ENCODE results near the gene SNRNP25. TPM values are rescaled to one million over a fixed set of nuclear protein-coding genes. Genes with fewer than 3 reads are reported as not detected.
"Not testable (repeated sequence)": the region's sequence is repeated elsewhere in the genome, so short reads cannot be mapped to it uniquely, and the experiment has no call there.

SNRNP25 gene
- polyA plus RNA-seq (2013, experiment 1 of 2) = 41.3 TPM
- 39.6 TPM for polyA plus RNA-seq (2013, experiment 2 of 2)

DNA sequence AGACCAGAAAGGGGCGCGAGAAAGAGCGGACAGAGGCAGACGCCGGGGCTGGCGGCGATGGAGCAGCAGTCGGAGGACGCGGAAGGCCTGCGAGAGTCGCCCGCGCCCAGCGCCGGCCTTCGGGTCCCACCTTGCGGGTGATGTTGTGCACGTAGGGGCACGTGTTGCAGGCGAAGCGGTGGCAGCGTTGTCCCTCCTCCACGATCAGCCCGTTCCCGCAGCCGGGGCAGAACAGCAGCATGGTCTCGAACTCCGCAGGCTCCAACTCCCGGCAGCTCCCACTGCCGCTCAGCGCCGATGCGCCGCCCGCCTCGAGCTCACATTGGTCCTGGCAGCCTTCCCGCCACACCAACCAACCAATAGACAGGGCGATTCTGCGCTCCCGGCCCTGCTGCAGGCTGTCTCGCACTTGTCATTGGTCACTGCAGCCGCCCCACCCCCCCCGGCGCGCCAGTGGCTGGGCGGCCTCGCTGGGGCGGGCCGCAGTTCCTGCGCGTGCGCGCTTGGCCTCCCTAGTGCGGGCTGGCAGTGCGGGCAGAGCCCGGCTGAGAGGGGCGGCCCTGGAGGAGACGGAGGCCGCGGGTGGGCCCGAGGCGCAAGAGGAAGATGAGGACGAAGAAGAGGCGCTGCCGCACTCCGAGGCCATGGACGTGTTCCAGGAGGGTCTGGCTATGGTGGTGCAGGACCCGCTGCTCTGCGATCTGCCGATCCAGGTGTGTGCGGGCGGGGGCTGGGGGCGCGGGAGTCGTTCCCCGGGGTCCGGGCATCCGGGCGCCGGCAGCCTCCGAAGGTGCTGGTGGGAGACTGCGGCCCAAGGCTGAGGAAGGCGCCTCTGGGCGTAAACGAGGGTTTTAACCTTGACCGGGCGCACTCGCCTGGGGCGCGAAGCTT, at the start of gene SNRNP25, which contains the start of gene POLR3K:
Gene SNRNP25, plus strand, starts transcription at position 483 of the 891 bp plus-strand sequence. Its CDS starts 189 bp downstream, at position 672.
Gene POLR3K, minus strand, starts transcription at position 263 of the 891 bp plus-strand sequence. Its CDS starts 22 bp downstream, at position 241.
- DNase-seq (ENCODE audit: low spot score) = peak; percentile 96
- H3K9ac ChIP-seq (ENCODE audit: low read depth, low read length, poor library complexity) = peak within 1 kb of the TSS; percentile 98
- no peak within 1 kb of the TSS for H2BK12ac ChIP-seq (ENCODE audit: low read length)
- H3K4me2 ChIP-seq (ENCODE audit: insufficient read depth, low read length, poor library complexity, severe bottlenecking) = peak within 1 kb of the TSS; percentile 75
- peak within 1 kb of the TSS; percentile 78 for H2BK5ac ChIP-seq (ENCODE audit: low read length)
- peak within 1 kb of the TSS; percentile 4 for H2AK5ac ChIP-seq (ENCODE audit: low read depth, low read length)
- peak within 1 kb of the TSS; percentile 92 for H3K23ac ChIP-seq (ENCODE audit: low read depth, low read length, poor library complexity)
- peak within 1 kb of the TSS; percentile 52 to 92 for H3K4me3 ChIP-seq (ENCODE audit: low read length in 2 of 2)
- H3K9me3 ChIP-seq (replicated peaks in 1 of 2; ENCODE audit: control insufficient read depth in 2 of 2, insufficient read depth in 1 of 2, low read depth in 1 of 2, low read length in 2 of 2) = no peaks in the 10 kb centered on the region
- no peak within 1 kb of the TSS for H4K91ac ChIP-seq (ENCODE audit: low read depth, low read length, poor library complexity)
- H3K14ac ChIP-seq (ENCODE audit: low read length) = peak within 1 kb of the TSS; percentile 28
- peak within 1 kb of the TSS; percentile 91 for H2AFZ ChIP-seq (ENCODE audit: low read length)
- H3K27ac ChIP-seq (replicated peaks; ENCODE audit: low read length) = peak within 1 kb of the TSS; percentile 53
- H3K4ac ChIP-seq (ENCODE audit: low read length) = no peak within 1 kb of the TSS
- peak within 1 kb of the TSS; percentile 99 for H2BK15ac ChIP-seq (ENCODE audit: low read length)
- H3K27me3 ChIP-seq (ENCODE audit: control insufficient read depth in 3 of 3, insufficient read depth in 3 of 3, low read depth in 1 of 3, low read length in 3 of 3) = no peaks in the 10 kb centered on the region
- H3K4me1 ChIP-seq (ENCODE audit: control insufficient read depth in 2 of 2, insufficient read depth in 1 of 2, low read depth in 1 of 2, low read length in 2 of 2) = peaks cover 4% of the 10 kb centered on the region in 2 donors
- H2BK120ac ChIP-seq (ENCODE audit: low read depth, low read length) = peak within 1 kb of the TSS; percentile 52
- no CpG with 5 or more reads among the region's 91 CpGs for WGBS, 2 donors (ENCODE audit: extremely low coverage in 2 of 2, insufficient read length in 2 of 2, insufficient replicate concordance in 1 of 2)
- H3K36me3 ChIP-seq (replicated peaks in 1 of 2; ENCODE audit: control insufficient read depth in 2 of 2, insufficient read depth in 2 of 2, low read length in 2 of 2) = peaks cover 35 to 68% of the 10 kb centered on the region in 2 donors
- H4K8ac ChIP-seq (ENCODE audit: low read depth, low read length) = peak within 1 kb of the TSS; percentile 95
- peaks cover 3% of the 10 kb centered on the region for H3K79me1 ChIP-seq (ENCODE audit: low read depth, low read length)
- peak within 1 kb of the TSS; percentile 100 for H3K18ac ChIP-seq (ENCODE audit: low read length)

DNA sequence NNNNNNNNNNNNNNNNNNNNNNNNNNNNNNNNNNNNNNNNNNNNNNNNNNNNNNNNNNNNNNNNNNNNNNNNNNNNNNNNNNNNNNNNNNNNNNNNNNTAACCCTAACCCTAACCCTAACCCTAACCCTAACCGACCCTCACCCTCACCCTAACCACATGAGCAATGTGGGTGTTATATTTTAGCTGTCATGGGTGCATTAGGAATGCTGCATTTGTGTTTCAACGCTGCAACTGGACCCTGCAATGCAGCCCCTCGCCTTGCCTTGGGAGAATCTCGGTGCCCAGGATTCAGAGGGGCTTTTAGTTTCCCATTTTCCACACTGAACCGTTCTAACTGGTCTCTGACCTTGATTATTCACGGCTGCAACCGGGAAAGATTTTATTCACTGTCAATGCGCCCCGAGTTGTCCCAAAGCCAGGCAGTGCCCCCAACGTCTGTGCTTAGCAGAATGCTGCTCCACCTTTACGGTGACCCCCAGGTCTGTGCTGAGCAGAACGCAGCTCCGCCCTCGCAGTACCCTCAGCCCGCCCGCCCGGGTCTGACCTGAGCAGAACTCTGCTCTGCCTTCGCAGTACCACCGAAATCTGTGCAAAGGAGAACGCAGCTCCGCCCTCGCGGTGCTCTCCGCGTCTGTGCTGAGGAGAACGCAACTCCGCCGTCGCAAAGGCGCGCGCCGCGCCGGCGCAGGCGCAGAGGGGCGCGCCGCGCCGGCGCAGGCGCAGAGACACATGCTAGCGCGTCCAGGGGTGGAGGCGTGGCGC, 43.5 kb upstream of the SNRNP25 start:
- no peak overlapping the region for H3K23ac ChIP-seq (ENCODE audit: low read depth, low read length, poor library complexity)
- H3K27ac ChIP-seq (replicated peaks; ENCODE audit: low read length) = no peak overlapping the region
- no peak overlapping the region for H2BK12ac ChIP-seq (ENCODE audit: low read length)
- no peak overlapping the region for H4K8ac ChIP-seq (ENCODE audit: low read depth, low read length)
- no peaks in the 10 kb centered on the region for H3K27me3 ChIP-seq (ENCODE audit: control insufficient read depth in 3 of 3, insufficient read depth in 3 of 3, low read depth in 1 of 3, low read length in 3 of 3)
- H3K9ac ChIP-seq (ENCODE audit: low read depth, low read length, poor library complexity) = peak overlapping the region; percentile 21
- H3K79me1 ChIP-seq (ENCODE audit: low read depth, low read length) = no peaks in the 10 kb centered on the region
- H3K4me3 ChIP-seq (ENCODE audit: low read length in 2 of 2) = peak overlapping the region in 1 of 2 donors; percentile 43
- no peak overlapping the region for H3K18ac ChIP-seq (ENCODE audit: low read length)
- no peak overlapping the region for H2AFZ ChIP-seq (ENCODE audit: low read length)
- H3K4me1 ChIP-seq (ENCODE audit: control insufficient read depth in 2 of 2, insufficient read depth in 1 of 2, low read depth in 1 of 2, low read length in 2 of 2) = no peaks in the 10 kb centered on the region
- H3K14ac ChIP-seq (ENCODE audit: low read length) = no peak overlapping the region
- no peak for DNase-seq (ENCODE audit: low spot score)
- no CpG with 5 or more reads among the region's 48 CpGs for WGBS, 2 donors (ENCODE audit: extremely low coverage in 2 of 2, insufficient read length in 2 of 2, insufficient replicate concordance in 1 of 2)
- no peaks in the 10 kb centered on the region for H3K9me3 ChIP-seq (replicated peaks in 1 of 2; ENCODE audit: control insufficient read depth in 2 of 2, insufficient read depth in 1 of 2, low read depth in 1 of 2, low read length in 2 of 2)
- no peak overlapping the region for H3K4me2 ChIP-seq (ENCODE audit: insufficient read depth, low read length, poor library complexity, severe bottlenecking)
- H3K4ac ChIP-seq (ENCODE audit: low read length) = no peak overlapping the region
- no peak overlapping the region for H2BK15ac ChIP-seq (ENCODE audit: low read length)
- H2AK5ac ChIP-seq (ENCODE audit: low read depth, low read length) = no peak overlapping the region
- no peak overlapping the region for H4K91ac ChIP-seq (ENCODE audit: low read depth, low read length, poor library complexity)
- H3K36me3 ChIP-seq (replicated peaks in 1 of 2; ENCODE audit: control insufficient read depth in 2 of 2, insufficient read depth in 2 of 2, low read length in 2 of 2) = no peaks in the 10 kb centered on the region
- no peak overlapping the region for H2BK120ac ChIP-seq (ENCODE audit: low read depth, low read length)
- no peak overlapping the region for H2BK5ac ChIP-seq (ENCODE audit: low read length)

DNA sequence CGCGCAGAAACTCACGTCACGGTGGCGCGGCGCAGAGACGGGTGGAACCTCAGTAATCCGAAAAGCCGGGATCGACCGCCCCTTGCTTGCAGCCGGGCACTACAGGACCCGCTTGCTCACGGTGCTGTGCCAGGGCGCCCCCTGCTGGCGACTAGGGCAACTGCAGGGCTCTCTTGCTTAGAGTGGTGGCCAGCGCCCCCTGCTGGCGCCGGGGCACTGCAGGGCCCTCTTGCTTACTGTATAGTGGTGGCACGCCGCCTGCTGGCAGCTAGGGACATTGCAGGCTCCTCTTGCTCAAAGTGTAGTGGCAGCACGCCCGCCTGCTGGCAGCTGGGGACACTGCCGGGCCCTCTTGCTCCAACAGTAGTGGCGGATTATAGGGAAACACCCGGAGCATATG, 42.9 kb upstream of the SNRNP25 start:
- H2BK5ac ChIP-seq (ENCODE audit: low read length); H2AFZ ChIP-seq (ENCODE audit: low read length); H3K4ac ChIP-seq (ENCODE audit: low read length); H3K4me2 ChIP-seq (ENCODE audit: insufficient read depth, low read length, poor library complexity, severe bottlenecking); DNase-seq (ENCODE audit: low spot score); H3K36me3 ChIP-seq (replicated peaks in 1 of 2; ENCODE audit: control insufficient read depth in 2 of 2, insufficient read depth in 2 of 2, low read length in 2 of 2); H2BK12ac ChIP-seq (ENCODE audit: low read length); H3K4me3 ChIP-seq (ENCODE audit: low read length in 2 of 2); H3K23ac ChIP-seq (ENCODE audit: low read depth, low read length, poor library complexity); H3K4me1 ChIP-seq (ENCODE audit: control insufficient read depth in 2 of 2, insufficient read depth in 1 of 2, low read depth in 1 of 2, low read length in 2 of 2); H3K18ac ChIP-seq (ENCODE audit: low read length); H2BK120ac ChIP-seq (ENCODE audit: low read depth, low read length); H3K14ac ChIP-seq (ENCODE audit: low read length); H3K9ac ChIP-seq (ENCODE audit: low read depth, low read length, poor library complexity); H4K91ac ChIP-seq (ENCODE audit: low read depth, low read length, poor library complexity); H3K79me1 ChIP-seq (ENCODE audit: low read depth, low read length); H3K9me3 ChIP-seq (replicated peaks in 1 of 2; ENCODE audit: control insufficient read depth in 2 of 2, insufficient read depth in 1 of 2, low read depth in 1 of 2, low read length in 2 of 2); H4K8ac ChIP-seq (ENCODE audit: low read depth, low read length); H3K27ac ChIP-seq (replicated peaks; ENCODE audit: low read length); H2AK5ac ChIP-seq (ENCODE audit: low read depth, low read length); H2BK15ac ChIP-seq (ENCODE audit: low read length); H3K27me3 ChIP-seq (ENCODE audit: control insufficient read depth in 3 of 3, insufficient read depth in 3 of 3, low read depth in 1 of 3, low read length in 3 of 3): not testable (repeated sequence)
- no CpG with 5 or more reads among the region's 27 CpGs for WGBS, 2 donors (ENCODE audit: extremely low coverage in 2 of 2, insufficient read length in 2 of 2, insufficient replicate concordance in 1 of 2)

Data from neuronal stem cell (in vitro differentiated cells).